Urothelium cell line (cell line): ENCODE measurements around the gene CCT2.

ENCODE experiments used
- DNase-seq: peaks from one replicate; pipeline ENCODE4 v3.0.0; 2011; ENCODE audit warnings: low spot score, mixed read lengths
- FAIRE-seq: peaks from 2 replicates; lab custom pipeline; 2011; peaks lifted over from hg19 to GRCh38; lab: Jason Lieb, UNC

Gene CCT2

DNA sequence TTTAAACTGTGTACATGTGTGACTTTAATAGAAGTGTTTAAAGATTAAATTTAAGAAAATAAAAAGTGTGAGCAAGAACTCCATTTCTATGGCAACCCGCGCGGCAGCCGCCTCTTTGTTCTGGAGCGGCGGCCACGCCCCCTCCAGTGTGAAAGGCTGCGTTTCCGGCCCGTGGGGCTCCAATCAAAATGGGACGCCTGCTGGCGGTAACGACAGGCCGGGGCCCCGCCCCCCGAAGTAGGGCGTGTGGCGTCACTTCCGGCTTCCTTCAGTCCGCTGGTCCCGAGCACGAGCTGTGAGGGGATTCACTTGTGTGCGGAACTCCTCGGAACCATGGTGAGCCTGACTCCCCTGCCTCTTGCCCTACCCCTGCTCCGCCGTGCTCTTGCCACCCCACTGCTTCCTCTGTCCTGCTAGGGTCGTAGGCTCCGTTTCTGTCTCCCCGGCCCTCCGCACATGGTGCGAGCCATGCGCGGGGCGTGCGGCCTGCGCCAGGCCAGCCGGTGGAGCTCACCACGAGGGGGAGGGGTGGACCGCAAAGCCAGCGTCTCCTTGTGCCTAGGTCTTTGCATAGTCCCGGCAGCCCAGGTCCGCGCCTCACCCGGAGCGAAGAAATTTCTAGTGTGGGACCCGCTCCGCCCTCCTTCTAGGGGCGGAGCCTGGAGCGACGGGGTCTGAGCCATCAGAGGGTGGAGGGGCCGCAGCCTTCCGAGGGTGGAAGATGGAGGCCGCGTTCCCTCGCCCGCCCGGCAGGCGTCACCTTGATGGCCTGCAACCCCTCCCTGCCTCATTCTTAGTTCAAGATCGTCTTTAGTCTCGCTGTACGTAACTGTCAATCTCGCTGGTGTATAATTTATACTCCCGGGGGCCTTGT, at the start of gene CCT2:
Gene CCT2 (plus strand): TSS at position 271 of the 874 bp plus-strand sequence. CDS start 63 bp downstream, at position 334.
- DNase-seq: peak; percentile 90
- no peak for FAIRE-seq

DNA sequence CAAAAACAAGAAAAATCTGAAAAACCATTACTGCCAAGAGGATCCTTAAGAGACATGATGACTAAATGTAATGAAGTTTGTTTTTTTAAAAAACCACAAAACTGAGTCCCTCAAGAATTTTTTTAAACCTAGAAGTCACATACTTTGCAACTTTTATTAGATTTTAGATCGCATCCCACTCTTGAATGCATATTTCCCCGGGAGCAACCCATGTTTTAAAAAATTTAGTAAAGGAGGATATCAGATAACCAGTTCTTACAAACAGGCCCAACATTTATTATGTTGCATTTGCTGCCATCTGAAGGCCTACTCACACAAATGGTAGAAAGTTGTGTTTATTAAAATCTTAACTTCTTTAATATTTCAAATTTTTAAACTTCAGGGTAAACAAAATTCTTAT, 44.3 kb upstream of the CCT2 start:
- FAIRE-seq: no peak
- DNase-seq: no peak

DNA sequence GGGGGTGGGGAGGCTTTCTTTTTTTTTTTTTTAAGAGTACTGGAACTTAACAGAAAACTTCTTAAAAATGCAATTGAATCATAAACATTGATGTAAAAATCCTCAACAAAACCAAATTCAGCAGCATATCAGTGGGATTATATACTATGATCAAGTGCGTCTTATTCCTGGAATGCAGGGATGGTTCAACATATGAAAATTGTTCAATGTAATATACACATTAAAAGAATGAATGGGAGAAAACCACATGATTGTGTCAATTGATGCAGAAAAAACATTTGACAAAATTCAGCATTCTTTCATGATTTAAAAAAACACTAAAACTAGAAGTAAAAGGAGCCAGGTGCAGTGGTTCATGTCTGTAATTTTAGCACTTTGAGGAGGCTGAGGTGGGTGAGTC, 41.2 kb upstream of the CCT2 start:
- FAIRE-seq (no peak), DNase-seq (no peak)

DNA sequence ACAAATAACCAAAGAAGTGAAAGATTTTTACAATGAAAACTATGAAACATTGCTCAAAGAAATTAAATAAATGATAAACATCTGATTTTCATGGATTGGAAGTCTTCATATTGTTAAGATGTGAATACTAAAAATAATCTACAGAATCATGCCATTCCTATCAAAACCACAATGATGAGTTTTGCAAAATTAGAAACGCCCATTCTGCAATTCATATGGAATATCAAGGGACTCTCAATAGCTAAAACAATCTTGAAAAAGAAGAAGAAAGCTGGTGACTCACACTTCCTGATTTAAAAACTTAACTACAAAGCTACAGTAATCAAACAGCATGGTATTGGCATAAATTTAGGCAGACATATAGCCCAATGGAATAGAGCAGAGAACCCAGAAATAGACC, 40.2 kb upstream of the CCT2 start:
- FAIRE-seq (no peak), DNase-seq (no peak)

DNA sequence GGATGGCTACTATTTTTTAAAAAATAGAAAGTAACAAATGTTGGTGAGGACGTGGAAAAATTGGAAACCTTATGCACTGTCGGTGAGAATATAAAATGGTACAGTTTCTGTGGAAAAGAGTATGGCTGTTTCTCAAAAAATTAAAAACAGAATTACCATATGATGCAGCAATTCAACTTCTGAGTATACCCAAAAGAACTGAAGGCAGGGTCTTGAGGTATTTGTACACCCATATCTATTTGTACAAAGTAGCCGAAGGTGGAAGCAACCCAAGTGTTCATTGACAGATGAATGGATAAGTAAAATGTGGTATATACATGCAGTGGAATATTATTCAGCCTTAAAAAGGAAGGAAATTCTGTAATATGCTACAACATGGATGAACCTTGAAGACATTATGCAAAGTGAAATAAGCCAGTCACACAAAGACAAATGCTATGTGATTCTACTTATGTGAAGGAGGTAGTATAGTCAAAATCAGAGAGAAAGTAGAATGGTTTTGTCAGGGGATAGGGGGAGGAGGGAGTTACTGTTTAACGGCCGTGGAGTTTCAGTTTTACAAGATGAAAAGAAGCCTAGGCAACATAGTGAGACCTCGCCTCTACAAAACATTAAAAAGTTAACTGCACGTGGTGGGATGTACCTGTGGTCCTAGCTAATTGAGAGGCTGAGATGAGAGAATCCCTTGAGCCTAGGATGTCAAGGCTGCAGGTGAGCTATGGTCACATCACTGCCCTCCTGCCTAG, 38.4 kb upstream of the CCT2 start:
- DNase-seq (no peak), FAIRE-seq (no peak)

DNA sequence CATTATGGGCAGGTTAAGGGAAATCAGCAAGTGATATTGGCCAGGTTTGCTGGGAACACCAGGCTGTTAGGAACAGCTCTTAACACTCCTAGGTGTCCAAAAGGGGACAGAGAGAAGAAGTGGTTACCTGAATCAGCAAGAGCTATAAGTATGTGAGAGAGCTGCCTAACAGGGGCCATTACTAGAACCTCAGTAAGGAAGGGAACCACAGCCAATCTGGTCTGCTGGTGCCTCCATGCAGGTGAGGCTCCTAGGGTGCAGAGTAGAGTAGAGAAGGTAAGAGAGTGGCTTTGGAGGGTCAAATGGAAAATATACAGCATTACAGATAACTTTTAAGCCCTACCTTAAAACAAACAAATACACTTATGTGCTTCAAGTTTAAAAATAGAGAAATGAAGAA, 36.6 kb upstream of the CCT2 start:
- DNase-seq (no peak), FAIRE-seq (no peak)

DNA sequence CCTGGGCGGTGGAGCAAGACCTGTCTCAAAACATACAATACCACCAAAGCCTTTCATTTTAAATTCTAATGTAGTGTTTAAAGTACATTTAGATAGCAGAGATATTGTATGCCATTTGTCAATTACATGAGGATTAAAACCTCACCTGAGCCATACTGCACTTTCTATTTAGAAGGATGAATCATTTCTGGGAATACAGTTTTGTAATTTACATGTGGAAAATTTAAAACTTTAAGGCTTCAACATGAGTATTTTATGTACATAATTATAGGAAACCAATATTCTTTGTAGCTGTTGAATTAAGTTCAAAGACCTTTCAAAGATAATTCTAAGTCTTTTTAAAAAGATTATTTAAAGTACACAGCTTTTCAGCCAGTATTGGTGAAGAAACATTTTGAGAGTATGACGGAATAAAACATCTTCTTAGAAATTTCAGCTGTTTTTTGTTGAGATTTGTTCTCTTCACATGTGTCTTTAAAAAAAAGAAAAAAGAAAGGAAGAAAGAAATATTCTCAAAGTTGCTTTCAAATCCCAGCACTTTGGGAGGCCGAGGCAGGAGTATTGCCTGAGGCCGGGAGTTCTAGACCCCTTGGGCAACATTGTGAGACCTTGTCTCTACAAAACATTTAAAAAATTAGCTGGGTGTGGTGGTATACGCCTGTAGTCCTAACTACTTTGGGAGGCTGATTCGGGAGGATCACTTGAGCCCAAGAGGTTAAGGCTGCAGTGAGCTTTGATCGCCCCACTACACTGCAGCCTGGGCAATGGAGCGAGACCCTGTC, 34.5 kb upstream of the CCT2 start:
- FAIRE-seq (no peak), DNase-seq (no peak)

DNA sequence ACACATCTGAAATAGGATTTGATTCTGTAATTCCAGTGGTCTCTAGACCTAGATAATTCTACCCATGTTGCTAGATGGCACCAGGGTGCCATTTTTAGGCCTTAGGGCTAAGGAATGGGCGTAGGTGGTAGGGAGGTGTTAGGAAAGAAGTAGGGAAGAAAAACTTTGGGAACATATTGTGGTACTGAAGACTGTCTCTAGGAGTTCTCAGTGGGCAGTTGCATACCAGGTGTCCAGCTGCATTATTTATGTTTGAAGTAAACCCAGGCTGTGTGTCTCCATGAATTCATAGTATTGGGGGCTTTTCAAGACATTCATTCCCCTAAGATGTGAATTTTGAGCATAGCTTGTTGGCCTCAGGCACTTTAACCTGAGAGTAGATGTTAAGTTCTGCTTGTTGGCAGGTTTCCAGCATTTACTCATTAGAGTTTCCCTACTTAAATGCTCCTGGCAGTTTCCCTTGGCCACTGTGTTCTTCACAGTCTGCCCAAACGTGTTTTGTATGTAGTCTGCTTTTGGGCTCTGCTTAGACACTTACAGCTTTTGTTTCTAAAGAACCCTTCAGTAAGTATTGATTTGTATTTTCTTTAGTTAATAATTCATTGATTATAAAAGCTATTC, 31.5 kb upstream of the CCT2 start:
- DNase-seq: peak; percentile 6

DNA sequence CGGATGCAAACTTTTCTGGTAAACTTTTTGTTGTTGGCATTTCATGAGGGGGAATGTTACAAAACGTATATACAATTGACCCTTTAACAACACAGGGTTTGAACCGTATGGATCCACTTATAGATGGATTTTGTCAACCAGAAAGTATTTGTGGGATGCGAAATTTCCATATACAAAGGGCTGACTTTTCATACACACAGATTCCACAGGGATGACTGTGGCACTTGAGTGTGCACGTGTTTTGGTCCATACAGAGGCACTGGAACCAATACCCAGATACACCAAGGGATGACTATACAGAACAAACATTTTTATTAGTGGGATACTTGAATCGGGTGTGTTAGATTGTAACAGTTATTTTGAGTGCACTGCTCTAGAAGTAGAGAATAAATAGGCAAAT, 29.8 kb upstream of the CCT2 start:
- FAIRE-seq: no peak
- DNase-seq: peak; percentile 68

More for the DNA sequence above, 31.5 kb upstream of the CCT2 start:
- FAIRE-seq: no peak

DNA sequence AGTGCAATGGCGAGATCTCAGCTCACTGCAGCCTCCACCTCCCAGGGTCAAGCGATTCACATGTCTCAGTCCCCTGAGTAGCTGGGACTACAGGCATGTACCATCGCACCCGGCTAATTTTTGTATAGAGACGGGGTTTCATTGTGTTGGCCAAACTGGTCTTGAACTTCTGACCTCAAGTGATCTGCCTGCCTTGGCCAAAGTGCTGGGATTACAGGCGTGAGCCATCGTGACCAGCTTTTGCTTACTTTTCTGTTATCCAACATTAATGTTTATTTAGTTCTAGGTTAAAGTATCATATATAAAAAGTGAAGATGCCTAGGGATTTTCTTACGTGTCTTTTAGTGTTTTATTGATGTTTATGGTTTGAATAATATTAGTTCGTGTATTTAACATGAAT, 28.9 kb upstream of the CCT2 start:
- no peak for FAIRE-seq
- DNase-seq: no peak

DNA sequence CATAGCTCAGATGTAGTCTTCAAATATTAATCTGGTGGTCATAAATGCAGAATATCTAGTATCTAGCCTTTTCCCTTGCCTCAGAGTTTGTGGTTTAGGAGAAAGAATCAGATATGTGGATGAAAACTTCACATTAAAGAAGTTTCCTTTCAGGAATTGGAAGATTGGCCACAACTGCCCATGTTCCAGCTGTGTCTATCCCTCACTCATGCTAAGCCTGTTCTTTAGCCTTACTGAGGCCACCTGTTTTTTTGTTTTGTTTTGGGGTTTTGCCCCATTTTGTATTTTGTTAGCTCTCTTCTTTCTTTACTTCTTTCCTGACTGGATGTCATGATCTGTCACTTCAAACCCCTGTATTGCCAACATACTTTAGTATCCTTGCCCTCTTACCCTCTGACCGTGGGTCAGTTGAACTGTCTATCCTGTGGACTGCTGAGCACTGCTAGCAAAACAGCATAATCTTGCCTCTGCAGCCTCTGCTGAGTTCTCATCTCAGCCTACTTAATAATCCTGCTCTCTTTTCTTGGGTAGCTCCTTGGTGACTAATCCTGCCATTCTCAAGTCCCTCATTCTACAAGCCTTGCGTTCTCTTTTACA, 22.0 kb upstream of the CCT2 start:
- DNase-seq (no peak), FAIRE-seq (no peak)

DNA sequence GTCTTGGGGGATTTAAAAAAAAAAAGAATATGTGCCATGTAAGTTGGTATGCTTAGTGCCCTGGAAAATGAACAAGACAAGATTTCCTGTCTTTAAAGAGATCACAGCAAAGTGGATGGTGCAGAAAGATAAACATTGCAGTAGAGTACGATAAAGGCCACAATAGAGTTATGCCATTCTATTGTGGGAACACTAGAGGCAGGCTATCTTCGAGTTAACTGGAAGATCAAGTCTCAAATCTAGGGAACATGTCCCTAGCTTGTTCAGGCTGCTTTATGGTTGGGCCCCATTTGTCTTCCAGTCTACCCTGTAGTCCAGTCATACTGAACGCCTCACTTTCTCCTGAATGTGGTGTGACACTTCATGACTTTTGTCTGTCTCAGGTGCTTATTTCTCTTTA, 18.7 kb upstream of the CCT2 start:
- no peak for FAIRE-seq
- no peak for DNase-seq

DNA sequence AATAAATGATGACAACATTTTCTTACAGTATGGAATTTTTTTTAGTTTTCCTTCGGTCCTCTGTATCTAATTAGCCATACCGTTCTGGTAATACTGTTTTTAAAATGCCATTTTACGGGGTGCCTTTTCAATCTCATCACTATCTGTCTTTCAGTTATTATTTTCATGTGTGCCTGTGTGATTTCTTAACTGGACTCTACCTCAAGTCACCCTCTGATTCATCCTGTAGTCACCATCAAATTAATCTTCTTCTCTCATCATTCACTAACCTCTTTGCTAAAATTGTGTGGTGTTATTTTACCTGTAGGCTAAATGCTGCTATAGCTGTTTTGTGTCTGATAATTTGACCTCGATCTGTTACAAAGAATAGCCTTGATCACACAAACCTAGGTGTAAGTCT, 16.0 kb upstream of the CCT2 start:
- FAIRE-seq (no peak), DNase-seq (no peak)

DNA sequence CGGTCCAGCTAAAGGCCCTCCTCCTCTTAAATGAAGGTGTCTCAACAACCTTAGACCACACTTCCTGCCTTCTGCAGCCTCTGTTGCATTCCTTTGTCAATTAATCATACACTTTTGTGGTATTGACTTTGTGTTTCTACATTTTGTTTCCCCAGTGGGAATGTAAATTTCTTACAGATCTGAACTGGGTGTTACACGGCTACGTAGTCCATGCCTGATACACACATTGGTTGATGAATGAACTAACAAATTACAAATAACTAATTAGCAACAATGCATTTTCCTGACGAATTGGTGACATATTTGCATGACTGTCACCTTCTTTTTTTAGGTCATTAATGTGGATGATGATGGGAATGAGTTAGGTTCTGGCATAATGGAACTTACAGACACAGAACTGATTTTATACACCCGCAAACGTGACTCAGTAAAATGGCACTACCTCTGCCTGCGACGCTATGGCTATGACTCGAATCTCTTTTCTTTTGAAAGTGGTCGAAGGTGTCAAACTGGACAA, 15.2 kb upstream of the CCT2 start:
- DNase-seq (no peak), FAIRE-seq (no peak)

DNA sequence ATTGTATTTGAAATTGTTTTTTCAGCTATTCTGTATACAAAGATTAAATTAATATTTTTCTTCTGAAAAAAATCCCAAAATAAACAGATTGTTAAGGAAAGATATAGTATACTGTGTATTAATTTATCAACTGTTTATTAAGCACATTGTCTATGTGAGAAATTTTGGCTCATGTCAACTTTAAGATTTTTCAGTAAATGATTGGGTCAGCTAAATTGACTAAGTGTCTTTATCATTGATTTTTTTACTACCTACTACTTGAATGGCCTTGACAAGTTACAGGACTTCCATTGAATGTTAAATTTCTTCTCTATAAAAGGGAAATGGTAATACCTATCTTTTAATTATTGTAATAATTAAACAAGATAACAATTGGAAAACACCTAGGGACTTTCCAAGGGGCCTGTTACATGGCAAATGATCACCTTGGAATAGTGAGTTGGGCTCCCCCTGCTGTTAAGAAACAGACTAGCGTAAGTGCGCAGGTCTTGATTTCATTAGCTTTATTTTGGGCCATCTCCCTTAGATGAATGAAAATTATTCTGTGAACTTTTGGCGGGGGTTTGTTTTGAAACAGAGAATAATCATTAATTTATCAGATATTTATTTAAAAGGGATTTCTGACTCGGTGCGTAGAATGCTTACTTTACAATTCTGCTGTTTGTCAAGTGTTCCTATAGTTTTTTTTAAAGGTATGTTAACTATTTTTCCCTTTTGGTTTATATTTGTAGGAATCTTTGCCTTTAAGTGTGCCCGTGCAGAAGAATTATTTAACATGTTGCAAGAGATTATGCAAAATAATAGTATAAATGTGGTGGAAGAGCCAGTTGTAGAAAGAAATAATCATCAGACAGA, 14.5 kb upstream of the CCT2 start:
- FAIRE-seq: no peak

DNA sequence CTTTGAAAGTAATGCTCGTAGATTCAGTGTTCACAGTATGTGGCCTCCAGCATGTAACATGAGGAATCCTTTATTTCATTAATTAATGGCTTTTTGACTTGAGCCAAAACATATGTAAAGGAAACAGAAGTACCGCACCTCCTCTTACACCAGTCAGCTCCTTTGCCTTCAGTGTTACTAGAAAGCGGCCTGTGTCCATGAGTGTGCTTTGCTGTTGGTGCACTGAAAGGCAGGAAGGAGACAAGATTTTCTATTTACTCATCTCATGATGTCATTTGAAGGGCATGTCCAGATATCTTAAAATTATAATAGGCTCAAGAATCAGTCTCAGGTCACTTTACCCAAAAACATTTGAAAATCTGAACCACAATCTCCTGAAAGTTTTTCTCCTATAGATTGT, 9.9 kb upstream of the CCT2 start:
- no peak for FAIRE-seq

More for the DNA sequence above, 14.5 kb upstream of the CCT2 start:
- peak; percentile 28 for DNase-seq

DNA sequence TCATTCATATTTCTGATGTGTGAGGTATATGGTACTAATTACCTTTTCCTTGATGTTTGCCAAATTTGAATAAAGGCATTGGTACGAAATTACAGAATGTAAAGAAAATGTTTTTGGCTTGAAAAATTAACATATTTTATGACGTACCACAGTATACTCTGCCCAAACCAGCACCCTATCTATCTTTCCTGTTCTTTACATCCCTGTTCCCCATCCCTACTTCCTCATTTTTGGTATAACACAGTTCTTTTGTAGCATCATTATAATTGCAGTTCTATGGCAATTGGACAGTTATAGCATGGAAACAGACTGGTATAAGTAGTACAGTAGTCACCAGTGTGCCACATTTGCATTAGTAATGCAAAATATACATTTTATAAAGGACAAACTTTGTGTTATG, 7.0 kb upstream of the CCT2 start:
- DNase-seq (no peak), FAIRE-seq (no peak)

More for the DNA sequence above, 9.9 kb upstream of the CCT2 start:
- no peak for DNase-seq

DNA sequence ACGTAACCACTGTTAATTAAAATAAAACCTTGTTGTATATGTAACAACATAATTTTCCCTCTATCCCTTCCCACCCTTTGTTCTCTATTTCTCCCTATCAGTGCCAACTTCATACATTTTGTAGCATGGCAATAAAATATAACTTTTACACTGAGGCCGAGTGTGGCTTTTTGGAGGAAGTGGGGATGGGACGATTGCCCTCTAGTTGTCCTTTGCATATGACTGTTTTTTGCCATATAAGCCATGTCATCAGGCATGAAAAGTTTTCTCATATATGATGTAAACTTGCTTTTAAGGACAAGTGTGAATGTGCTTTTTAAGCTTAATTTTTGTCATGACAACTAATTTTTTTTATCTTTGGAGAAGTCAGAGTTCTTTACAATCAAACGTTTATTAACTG, 6.2 kb upstream of the CCT2 start:
- FAIRE-seq (no peak), DNase-seq (no peak)

DNA sequence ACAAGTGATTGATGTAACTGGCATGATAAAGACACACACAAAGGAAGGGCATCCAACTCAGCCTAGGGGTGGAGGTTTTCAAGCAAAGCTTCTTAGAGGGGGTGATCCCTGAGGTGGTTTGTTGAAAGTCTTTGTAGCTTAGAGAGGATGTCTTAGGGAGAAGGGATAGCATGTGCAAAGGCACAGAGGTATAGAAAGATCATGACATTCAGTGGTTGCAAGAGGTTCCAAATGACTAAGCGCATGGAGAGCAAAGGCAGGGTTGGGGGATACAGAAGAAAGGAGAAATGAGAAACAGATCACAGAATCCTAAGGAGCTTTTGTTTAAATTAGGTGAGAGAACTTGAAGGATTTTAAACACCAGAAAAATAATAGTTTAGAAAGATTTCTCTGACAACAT, 5.2 kb upstream of the CCT2 start:
- FAIRE-seq: no peak
- DNase-seq: no peak
